A549 (cell line): ENCODE measurements around the gene OR6K2. TPM values are rescaled to one million over a fixed set of nuclear protein-coding genes. Genes with fewer than 3 reads are reported as not detected.

Source experiments
- ATAC-seq, 2 experiments: fragments of 200-7000 bp in 1 of 2; fragments of >200 bp in 1 of 2; cut with Nextera tagmentation in 1 of 2; cut with Tn5 transposase in 1 of 2; 3 replicates each; pipeline versions ENCODE4 v1.8.0 to v1.9.1; 2018 to 2020; ENCODE audit warnings: mild to moderate bottlenecking in 1 of 2, moderate library complexity in 1 of 2
- CTCF ChIA-PET: fragments of 300-600 bp; sonication (Branson Sonifier 250); formaldehyde crosslinking; extraction: SDS; loops from one replicate; lab custom pipeline; 2021; ENCODE audit warnings: antibody characterized with exemption, inconsistent platforms; lab: Yijun Ruan, JAX
- POLR2A ChIA-PET: fragments of 350-600 bp; formaldehyde crosslinking; extraction: SDS; loops from one replicate; lab custom pipeline; 2021; ENCODE audit warnings: antibody characterized with exemption, inconsistent platforms; lab: Yijun Ruan, JAX
- DNase-seq, 2 experiments: peaks; one replicate each; pipeline versions ENCODE4 v3.0.0 to v3.0.0-alpha.2; 2011 to 2016; ENCODE audit warnings: low read depth in 1 of 2, low spot score in 1 of 2
- FAIRE-seq: peaks from 2 replicates; lab custom pipeline; 2011; peaks lifted over from hg19 to GRCh38; lab: Jason Lieb, UNC
- H3K27ac ChIP-seq, 2 experiments: fragments of >200 bp; sonication (Bioruptor Twin); formaldehyde crosslinking; 3 replicates each; pipeline ENCODE4 v1.5.1; 2016 to 2017
- H3K4me1 ChIP-seq: fragments of >200 bp; sonication (Bioruptor Twin); formaldehyde crosslinking; 3 replicates; pipeline ENCODE4 v1.6.1; 2016
- H3K4me2 ChIP-seq: fragments of >200 bp; sonication (Bioruptor Twin); formaldehyde crosslinking; 3 replicates; pipeline ENCODE4 v1.6.1; 2016
- H3K4me3 ChIP-seq: fragments of >200 bp; sonication (Bioruptor Twin); formaldehyde crosslinking; 3 replicates; pipeline ENCODE4 v1.5.1; 2016
- H3K9me3 ChIP-seq: fragments of >200 bp; sonication (Bioruptor Twin); formaldehyde crosslinking; 3 replicates; pipeline ENCODE4 v1.6.1; 2016
- BCL3 ChIP-seq: fragments of >200 bp; sonication (Bioruptor Twin); formaldehyde crosslinking; IDR thresholded peaks from 3 replicates; pipeline ENCODE4 v1.6.1; 2016
- CEBPB ChIP-seq, 2 experiments: fragments of >200 bp in 1 of 2; sonication (Bioruptor Twin) in 1 of 2; formaldehyde crosslinking in 1 of 2; IDR thresholded peaks; 2 replicates each; pipeline ENCODE4 v1.6.1; 2012 to 2016
- CTCF ChIP-seq: fragments of >200 bp; sonication (Bioruptor Twin); formaldehyde crosslinking; IDR thresholded peaks from 3 replicates; pipeline ENCODE4 v1.5.1; 2016
- E2F6 ChIP-seq: IDR thresholded peaks from 2 replicates; pipeline ENCODE4 v1.6.1; 2012; ENCODE audit warnings: low read depth, borderline replicate concordance
- EHMT2 ChIP-seq: fragments of 200-600 bp; sonication (generic); IDR thresholded peaks from 2 replicates; pipeline ENCODE4 v1.6.1; 2016; ENCODE audit warnings: antibody characterized with exemption, low read depth, mild to moderate bottlenecking, moderate library complexity
- ELK1 ChIP-seq: fragments of 150-350 bp; IDR thresholded peaks from 2 replicates; pipeline ENCODE4 v1.6.1; 2014; ENCODE audit warnings: low read depth, mild to moderate bottlenecking, low read length
- FOSL2 ChIP-seq, 2 experiments: fragments of 450-650 bp in 1 of 2; fragments of >200 bp in 1 of 2; sonication (Bioruptor Twin) in 1 of 2; formaldehyde crosslinking; IDR thresholded peaks; 2 replicates each; pipeline versions ENCODE4 v1.5.0 to v1.6.1; 2016 to 2020; ENCODE audit warnings: mild to moderate bottlenecking in 1 of 2, moderate library complexity in 1 of 2
- FOXS1 ChIP-seq: fragments of 250-450 bp; sonication (Bioruptor Pico); IDR thresholded peaks from 2 replicates; pipeline ENCODE4 v1.5.0; 2020; ENCODE audit warnings: mild to moderate bottlenecking, moderate library complexity
- HES2 ChIP-seq: fragments of >200 bp; sonication (Bioruptor Twin); formaldehyde crosslinking; IDR thresholded peaks from 2 replicates; pipeline ENCODE4 v1.6.1; 2016
- HEYL ChIP-seq: fragments of 250-450 bp; sonication (Bioruptor Pico); IDR thresholded peaks from 2 replicates; pipeline ENCODE4 v1.8.0; 2021; ENCODE audit warnings: mild to moderate bottlenecking, moderate library complexity
- HMGXB4 ChIP-seq: fragments of 250-450 bp; sonication (Bioruptor Pico); IDR thresholded peaks from 2 replicates; pipeline ENCODE4 v1.5.0; 2021; ENCODE audit warnings: mild to moderate bottlenecking, moderate library complexity, borderline replicate concordance
- MAFK ChIP-seq: fragments of 450-650 bp; IDR thresholded peaks from 2 replicates; pipeline ENCODE4 v1.6.1; 2014; ENCODE audit not compliant: partially characterized antibody
- MAZ ChIP-seq: fragments of 150-350 bp; IDR thresholded peaks from 2 replicates; pipeline ENCODE4 v1.6.1; 2014; ENCODE audit warnings: antibody characterized with exemption, low read depth, low read length, borderline replicate concordance
- PBX3 ChIP-seq: IDR thresholded peaks from 2 replicates; pipeline ENCODE4 v1.6.1; 2012
- PHF8 ChIP-seq: fragments of 200-600 bp; sonication (generic); IDR thresholded peaks from 2 replicates; pipeline ENCODE4 v1.6.1; 2016; ENCODE audit warnings: low read depth, mild to moderate bottlenecking, antibody characterized with exemption, moderate library complexity, borderline replicate concordance
- RNF2 ChIP-seq: fragments of 200-600 bp; sonication (generic); IDR thresholded peaks from 2 replicates; pipeline ENCODE4 v1.6.1; 2016; ENCODE audit warnings: low read depth, mild to moderate bottlenecking, antibody characterized with exemption, moderate library complexity, borderline replicate concordance
- TP53 ChIP-seq: fragments of 250-450 bp; sonication (Bioruptor Pico); IDR thresholded peaks from 2 replicates; pipeline ENCODE4 v1.5.0; 2021; ENCODE audit warnings: mild to moderate bottlenecking, moderate library complexity
- USF2 ChIP-seq: fragments of 450-650 bp; IDR thresholded peaks from 2 replicates; pipeline ENCODE4 v1.6.1; 2014; ENCODE audit warnings: antibody characterized with exemption
- polyA plus RNA-seq, 4 experiments: library from polyadenylated mRNA; depleted of rRNA in 3 of 4; stranded (reverse); fragments of >200 nt; fragmentation: RNase III in 1 of 4; extraction: RNeasy Plus Mini Kit Qiagen cat#74134 plus additional on column Dnase treatment in 1 of 4; gene quantifications; 2 replicates in 3 of 4; 3 replicates in 1 of 4; pipeline ENCODE4 v1.2.3, GENCODE V29; 2011 to 2017

OR6K2 gene
- polyA plus RNA-seq, 2 of the 4 experiments (the other 2 are of a cell fraction), result not detected

- TF ChIP-seq ELK1 (no peak), EHMT2 (no peak), PHF8 (no peak), MAZ (no peak), HMGXB4 (CRISPR knock-in tag) (no peak), CEBPB (IDR thresholded peaks at IDR 0.05) (no peak), MAFK (no peak), RNF2 (no peak), TP53 (no peak), HEYL (no peak), FOXS1 (CRISPR knock-in tag) (no peak), USF2 (no peak), PBX3 (no peak), CTCF (no peak), FOSL2 (IDR thresholded peaks at IDR 0.05) (no peak), FOSL2 (CRISPR knock-in tag; IDR thresholded peaks at IDR 0.05) (no peak), BCL3 (no peak), E2F6 (no peak), HES2 (no peak)
- H3K4me3 ChIP-seq, result no peak overlapping the region
- POLR2A ChIA-PET, result no interaction called here
- no peak overlapping the region for H3K4me2 ChIP-seq
- no peaks in the 10 kb centered on the region for H3K9me3 ChIP-seq
- DNase-seq (no peak), ATAC-seq (no peak), FAIRE-seq (no peak)
- CTCF ChIA-PET, result no interaction called here
- no peak overlapping the region for H3K27ac ChIP-seq
- H3K4me1 ChIP-seq, result no peaks in the 10 kb centered on the region
Observed at GRCh38 chr1:158689875-158690274, 10.6 kb downstream of the OR6K2 start.
